GM23338 (cell line): ENCODE results near the gene MCU. TPM values are rescaled to one million over a fixed set of nuclear protein-coding genes. Genes with fewer than 3 reads are reported as not detected.

ENCODE experiments used
- ATAC-seq: fragments of 200-7000 bp; cut with Tn5 transposase; 3 replicates; pipeline ENCODE4 v1.9.1; 2020
- DNase-seq: peaks from one replicate; pipeline ENCODE4 v3.0.0-alpha.2; 2015; ENCODE audit warnings: low spot score
- H2AFZ ChIP-seq: fragments of 200-600 bp; sonication (generic); 2 replicates; pipeline ENCODE4 v1.8.0; 2016; ENCODE audit warnings: antibody characterized with exemption, mild to moderate bottlenecking, moderate library complexity
- H3F3A ChIP-seq: fragments of 200-600 bp; sonication (generic); replicated peaks from 2 replicates; pipeline ENCODE4 v1.8.0; 2017; ENCODE audit warnings: antibody characterized with exemption, mixed run types, low read depth
- H3K27ac ChIP-seq: fragments of 200-600 bp; sonication (generic); 2 replicates; pipeline ENCODE4 v1.6.1; 2016; ENCODE audit warnings: low read depth
- H3K27me3 ChIP-seq: fragments of 200-600 bp; sonication (generic); 2 replicates; pipeline ENCODE4 v1.8.0; 2016; ENCODE audit warnings: mild to moderate bottlenecking, mixed run types, moderate library complexity; ENCODE audit not compliant: insufficient read depth
- H3K36me3 ChIP-seq: fragments of 200-600 bp; sonication (generic); 2 replicates; pipeline ENCODE4 v1.8.0; 2016; ENCODE audit warnings: mild to moderate bottlenecking; ENCODE audit not compliant: insufficient read depth
- H3K4me1 ChIP-seq: fragments of 200-600 bp; sonication (generic); 2 replicates; pipeline ENCODE4 v1.8.0; 2016; ENCODE audit warnings: mild to moderate bottlenecking, moderate library complexity; ENCODE audit not compliant: insufficient read depth
- H3K4me2 ChIP-seq: fragments of 200-600 bp; sonication (generic); 2 replicates; pipeline ENCODE4 v1.7.1; 2017; ENCODE audit warnings: mixed run types
- H3K4me3 ChIP-seq: fragments of 200-600 bp; sonication (generic); 2 replicates; pipeline ENCODE4 v1.6.1; 2016; ENCODE audit warnings: mixed run types
- H3K79me2 ChIP-seq: fragments of 200-600 bp; sonication (generic); replicated peaks from 2 replicates; pipeline ENCODE4 v1.8.0; 2017; ENCODE audit warnings: mild to moderate bottlenecking; ENCODE audit not compliant: insufficient read depth
- H3K9me2 ChIP-seq: fragments of 200-600 bp; sonication (generic); 2 replicates; pipeline ENCODE4 v1.8.0; 2017; ENCODE audit not compliant: insufficient read depth
- H4K20me1 ChIP-seq: fragments of 200-600 bp; sonication (generic); replicated peaks from 2 replicates; pipeline ENCODE4 v1.8.0; 2017; ENCODE audit warnings: mild to moderate bottlenecking; ENCODE audit not compliant: insufficient read depth
- H3K27ac Mint-ChIP-seq: 2 replicates; pipeline ENCODE4 v1.8.0; 2020; ENCODE audit warnings: inconsistent platforms, mild to moderate bottlenecking, moderate library complexity, mixed read lengths
- H3K27me3 Mint-ChIP-seq: 3 replicates; pipeline ENCODE4 v1.8.0; 2022; ENCODE audit warnings: low read depth, mild to moderate bottlenecking, moderate library complexity, mixed read lengths, inconsistent platforms; ENCODE audit not compliant: insufficient read depth, poor library complexity
- H3K36me3 Mint-ChIP-seq: 3 replicates; pipeline ENCODE4 v1.8.0; 2021; ENCODE audit warnings: low read depth, mild to moderate bottlenecking, inconsistent platforms, moderate library complexity, mixed read lengths
- H3K4me1 Mint-ChIP-seq: 3 replicates; pipeline ENCODE4 v1.8.0; 2020; ENCODE audit warnings: mild to moderate bottlenecking, inconsistent platforms, mixed read lengths
- H3K4me3 Mint-ChIP-seq: 3 replicates; pipeline ENCODE4 v1.8.0; 2021; ENCODE audit warnings: moderate library complexity, mild to moderate bottlenecking, inconsistent platforms, mixed read lengths
- H3K9me3 Mint-ChIP-seq: 3 replicates; pipeline ENCODE4 v1.8.0; 2020; ENCODE audit warnings: moderate library complexity, mild to moderate bottlenecking, inconsistent platforms, mixed read lengths
- EZH2 ChIP-seq: fragments of 200-600 bp; sonication (generic); IDR thresholded peaks from one replicate; pipeline ENCODE4 v1.8.0; 2017; ENCODE audit warnings: antibody characterized with exemption, mild to moderate bottlenecking, low read depth; ENCODE audit not compliant: unreplicated experiment
- EZH2phosphoT487 ChIP-seq: fragments of 200-600 bp; sonication (generic); IDR thresholded peaks from one replicate; pipeline ENCODE4 v1.8.1; 2018; ENCODE audit warnings: antibody characterized with exemption; ENCODE audit not compliant: unreplicated experiment
- JUNB ChIP-seq: IDR thresholded peaks from one replicate; pipeline ENCODE4 v1.6.1; 2016; ENCODE audit warnings: antibody characterized with exemption; ENCODE audit not compliant: unreplicated experiment
- NANOG ChIP-seq: IDR thresholded peaks from 2 replicates; pipeline ENCODE4 v1.6.1; 2016; ENCODE audit warnings: antibody characterized with exemption, borderline replicate concordance
- STAT1 ChIP-seq: IDR thresholded peaks from one replicate; pipeline ENCODE4 v1.6.1; 2016; ENCODE audit warnings: antibody characterized with exemption; ENCODE audit not compliant: unreplicated experiment
- polyA plus RNA-seq: library from polyadenylated mRNA; unstranded; fragments of >200 nt; fragmentation: Nextera tagmentation; extraction: Ambion mirVana; gene quantifications from 2 replicates; pipeline ENCODE4 v1.2.1, GENCODE V29; 2016
- total RNA-seq: library from RNA; depleted of rRNA; stranded (reverse); fragments of >200 nt; shearing (Covaris generic); gene quantifications from 2 replicates; pipeline ENCODE4 v1.2.3, GENCODE V29; 2014
- TF ChIP-seq, protein P1 (sequence below), 2 experiments: fragments of 200-600 bp in 1 of 2; sonication (generic) in 1 of 2; conservative IDR thresholded peaks; 2 replicates each; pipeline versions ENCODE4 v1.5.1 to v1.6.1; 2016 to 2017; ENCODE audit warnings: antibody characterized with exemption in 2 of 2, low read depth in 2 of 2, mild to moderate bottlenecking in 2 of 2, moderate library complexity in 1 of 2
- TF ChIP-seq, protein P2 (sequence below): IDR thresholded peaks from one replicate; pipeline ENCODE4 v1.6.1; 2018; ENCODE audit warnings: antibody characterized with exemption; ENCODE audit not compliant: unreplicated experiment
- TF ChIP-seq, protein P3 (sequence below): IDR thresholded peaks from 2 replicates; pipeline ENCODE4 v1.6.1; 2016; ENCODE audit warnings: antibody characterized with exemption

Gene MCU
- total and polyA plus RNA-seq, 2 experiments from 2014 or later, result 41.8 to 68.2 TPM

DNA sequence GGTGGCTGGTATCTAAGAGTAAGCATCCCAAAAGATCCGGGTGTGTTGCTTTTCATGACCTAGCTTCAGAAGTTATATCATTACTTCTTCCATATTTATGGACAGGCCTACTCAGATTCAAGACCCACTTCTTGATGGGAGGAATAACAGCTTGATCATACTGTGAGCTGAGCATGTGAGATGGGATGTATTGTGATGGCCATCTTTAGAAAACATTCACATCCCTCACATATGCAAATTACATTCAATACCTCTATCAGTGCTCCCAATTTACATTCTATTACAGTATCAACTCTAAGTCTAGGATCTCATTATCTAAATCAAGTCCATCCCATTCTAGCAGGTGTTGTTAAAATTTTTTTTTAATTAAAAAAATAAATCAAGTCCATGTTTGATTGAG is 101.8 kb downstream of the MCU start (continued):
- TF ChIP-seq, protein P1, sequence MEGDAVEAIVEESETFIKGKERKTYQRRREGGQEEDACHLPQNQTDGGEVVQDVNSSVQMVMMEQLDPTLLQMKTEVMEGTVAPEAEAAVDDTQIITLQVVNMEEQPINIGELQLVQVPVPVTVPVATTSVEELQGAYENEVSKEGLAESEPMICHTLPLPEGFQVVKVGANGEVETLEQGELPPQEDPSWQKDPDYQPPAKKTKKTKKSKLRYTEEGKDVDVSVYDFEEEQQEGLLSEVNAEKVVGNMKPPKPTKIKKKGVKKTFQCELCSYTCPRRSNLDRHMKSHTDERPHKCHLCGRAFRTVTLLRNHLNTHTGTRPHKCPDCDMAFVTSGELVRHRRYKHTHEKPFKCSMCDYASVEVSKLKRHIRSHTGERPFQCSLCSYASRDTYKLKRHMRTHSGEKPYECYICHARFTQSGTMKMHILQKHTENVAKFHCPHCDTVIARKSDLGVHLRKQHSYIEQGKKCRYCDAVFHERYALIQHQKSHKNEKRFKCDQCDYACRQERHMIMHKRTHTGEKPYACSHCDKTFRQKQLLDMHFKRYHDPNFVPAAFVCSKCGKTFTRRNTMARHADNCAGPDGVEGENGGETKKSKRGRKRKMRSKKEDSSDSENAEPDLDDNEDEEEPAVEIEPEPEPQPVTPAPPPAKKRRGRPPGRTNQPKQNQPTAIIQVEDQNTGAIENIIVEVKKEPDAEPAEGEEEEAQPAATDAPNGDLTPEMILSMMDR (conservative IDR thresholded peaks at IDR 0.05; ENCODE audit: low read depth in 2 of 2), result no peak
- peak; percentile 53; the same call in 1 of the 2 replicates for TF ChIP-seq NANOG
- no peak for TF ChIP-seq JUNB
- TF ChIP-seq, protein P2, sequence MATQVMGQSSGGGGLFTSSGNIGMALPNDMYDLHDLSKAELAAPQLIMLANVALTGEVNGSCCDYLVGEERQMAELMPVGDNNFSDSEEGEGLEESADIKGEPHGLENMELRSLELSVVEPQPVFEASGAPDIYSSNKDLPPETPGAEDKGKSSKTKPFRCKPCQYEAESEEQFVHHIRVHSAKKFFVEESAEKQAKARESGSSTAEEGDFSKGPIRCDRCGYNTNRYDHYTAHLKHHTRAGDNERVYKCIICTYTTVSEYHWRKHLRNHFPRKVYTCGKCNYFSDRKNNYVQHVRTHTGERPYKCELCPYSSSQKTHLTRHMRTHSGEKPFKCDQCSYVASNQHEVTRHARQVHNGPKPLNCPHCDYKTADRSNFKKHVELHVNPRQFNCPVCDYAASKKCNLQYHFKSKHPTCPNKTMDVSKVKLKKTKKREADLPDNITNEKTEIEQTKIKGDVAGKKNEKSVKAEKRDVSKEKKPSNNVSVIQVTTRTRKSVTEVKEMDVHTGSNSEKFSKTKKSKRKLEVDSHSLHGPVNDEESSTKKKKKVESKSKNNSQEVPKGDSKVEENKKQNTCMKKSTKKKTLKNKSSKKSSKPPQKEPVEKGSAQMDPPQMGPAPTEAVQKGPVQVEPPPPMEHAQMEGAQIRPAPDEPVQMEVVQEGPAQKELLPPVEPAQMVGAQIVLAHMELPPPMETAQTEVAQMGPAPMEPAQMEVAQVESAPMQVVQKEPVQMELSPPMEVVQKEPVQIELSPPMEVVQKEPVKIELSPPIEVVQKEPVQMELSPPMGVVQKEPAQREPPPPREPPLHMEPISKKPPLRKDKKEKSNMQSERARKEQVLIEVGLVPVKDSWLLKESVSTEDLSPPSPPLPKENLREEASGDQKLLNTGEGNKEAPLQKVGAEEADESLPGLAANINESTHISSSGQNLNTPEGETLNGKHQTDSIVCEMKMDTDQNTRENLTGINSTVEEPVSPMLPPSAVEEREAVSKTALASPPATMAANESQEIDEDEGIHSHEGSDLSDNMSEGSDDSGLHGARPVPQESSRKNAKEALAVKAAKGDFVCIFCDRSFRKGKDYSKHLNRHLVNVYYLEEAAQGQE, result no peak

DNA sequence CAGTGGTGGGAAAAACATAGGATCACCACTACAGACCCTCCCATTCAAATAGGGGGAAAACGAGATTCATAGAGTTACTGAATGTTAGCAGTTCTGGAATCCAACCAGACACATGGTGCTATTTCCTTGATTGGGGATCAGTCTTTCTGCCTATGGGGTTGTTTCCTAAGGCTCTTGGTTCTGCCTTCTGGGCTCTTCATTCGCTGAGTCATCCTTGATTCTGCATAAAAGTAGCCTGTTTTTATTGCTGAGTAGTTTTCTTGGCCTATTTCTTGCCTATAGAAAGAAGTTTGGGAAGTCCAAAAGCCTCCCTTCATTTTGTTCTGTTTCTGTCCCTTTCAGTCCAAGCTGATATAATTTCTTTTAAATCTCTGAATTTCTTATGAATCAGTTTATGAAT is 102.3 kb downstream of the MCU start:
- Histone ChIP-seq H3K4me1 (peaks cover 51% of the 10 kb centered on the region), H4K20me1 (no peaks in the 10 kb centered on the region), H3F3A (no peaks in the 10 kb centered on the region), H3K9me2 (no peaks in the 10 kb centered on the region), H3K4me2 (peak overlapping the region; percentile 22; the same call in 1 of the 2 replicates), H3K79me2 (peaks cover 55% of the 10 kb centered on the region), H3K27me3 (no peaks in the 10 kb centered on the region), H3K27ac (peak overlapping the region; percentile 56), H3K4me3 (no peak overlapping the region), H2AFZ (no peak overlapping the region), H3K36me3 (no peaks in the 10 kb centered on the region)
- H3K4me1 Mint-ChIP-seq, result peaks cover 55% of the 10 kb centered on the region
- no peaks in the 10 kb centered on the region for H3K27me3 Mint-ChIP-seq
- peak overlapping the region; percentile 96 for H3K27ac Mint-ChIP-seq
- DNase-seq, result no peak
- no peaks in the 10 kb centered on the region for H3K9me3 Mint-ChIP-seq
- peak; percentile 25 for ATAC-seq
- TF ChIP-seq JUNB (no peak), STAT1 (no peak), EZH2phosphoT487 (no peak), EZH2 (no peak)
- TF ChIP-seq, protein P3, sequence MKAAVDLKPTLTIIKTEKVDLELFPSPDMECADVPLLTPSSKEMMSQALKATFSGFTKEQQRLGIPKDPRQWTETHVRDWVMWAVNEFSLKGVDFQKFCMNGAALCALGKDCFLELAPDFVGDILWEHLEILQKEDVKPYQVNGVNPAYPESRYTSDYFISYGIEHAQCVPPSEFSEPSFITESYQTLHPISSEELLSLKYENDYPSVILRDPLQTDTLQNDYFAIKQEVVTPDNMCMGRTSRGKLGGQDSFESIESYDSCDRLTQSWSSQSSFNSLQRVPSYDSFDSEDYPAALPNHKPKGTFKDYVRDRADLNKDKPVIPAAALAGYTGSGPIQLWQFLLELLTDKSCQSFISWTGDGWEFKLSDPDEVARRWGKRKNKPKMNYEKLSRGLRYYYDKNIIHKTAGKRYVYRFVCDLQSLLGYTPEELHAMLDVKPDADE, result no peak
- TF ChIP-seq, protein P2, result no peak
- no peak overlapping the region; the same call in 2 of the 3 replicates for H3K4me3 Mint-ChIP-seq
- no peaks in the 10 kb centered on the region for H3K36me3 Mint-ChIP-seq
